Measurements from ENCODE around the gene PIK3R5.
"Not testable (repeated sequence)": the region's sequence is repeated elsewhere in the genome, so short reads cannot be mapped to it uniquely, and the experiment has no call there.

Gene PIK3R5

GRCh38 chr17:8873801-8874715 is 91.4 kb downstream of the PIK3R5 start:
- no peak for DNase-seq

- no peak for DNase-seq
Measured at GRCh38 chr17:8872705-8873435, 92.6 kb downstream of the PIK3R5 start.

- no peak for DNase-seq
Measured at GRCh38 chr17:8872036-8872704, 93.3 kb downstream of the PIK3R5 start.

- DNase-seq = no peak
Measured at GRCh38 chr17:8871081-8871581, 94.4 kb downstream of the PIK3R5 start.

- no peak for DNase-seq
Measured at GRCh38 chr17:8870406-8871040, 95.0 kb downstream of the PIK3R5 start.

GRCh38 chr17:8869114-8869815 is 96.2 kb downstream of the PIK3R5 start:
- DNase-seq = no peak

- DNase-seq = no peak
Measured at GRCh38 chr17:8868529-8868951, 97.0 kb downstream of the PIK3R5 start.

GRCh38 chr17:8868092-8868491 is 97.4 kb downstream of the PIK3R5 start:
- no peak for DNase-seq

GRCh38 chr17:8867361-8867981 is 98.0 kb downstream of the PIK3R5 start, which contains the start of gene PIK3R6:
Gene PIK3R6, minus strand, starts transcription at chr17:8867674. Its CDS starts 17,880 bp downstream, at chr17:8849794.
- no peak for DNase-seq

GRCh38 chr17:8865811-8866210 is 99.7 kb downstream of the PIK3R5 start:
- DNase-seq = no peak

GRCh38 chr17:8865385-8865784 is 100.1 kb downstream of the PIK3R5 start:
- no peak for DNase-seq

- no peak for DNase-seq
Measured at GRCh38 chr17:8862213-8863056, 103.1 kb downstream of the PIK3R5 start.

- DNase-seq = no peak
Measured at GRCh38 chr17:8861495-8862181, 103.9 kb downstream of the PIK3R5 start.

- no peak for DNase-seq
Measured at GRCh38 chr17:8859804-8860430, 105.6 kb downstream of the PIK3R5 start.

GRCh38 chr17:8859027-8859803 is 106.3 kb downstream of the PIK3R5 start:
- no peak for DNase-seq

- peak; percentile 51 for DNase-seq
Measured at GRCh38 chr17:8857919-8858318, 107.6 kb downstream of the PIK3R5 start.

GRCh38 chr17:8856869-8857575 is 108.5 kb downstream of the PIK3R5 start:
- DNase-seq = no peak

- not testable (repeated sequence) for DNase-seq
Measured at GRCh38 chr17:8856205-8856603, 109.3 kb downstream of the PIK3R5 start.

Data from stimulated activated CD4-positive, alpha-beta T cell treated with anti-CD3 and anti-CD28 coated beads, Interleukin-15, amount 100 ng/mL, for 24 hours (primary cell).